GM10266 (cell line): ENCODE data around the gene IGFBP6.

Experiments
- DNase-seq: peaks from one replicate; pipeline ENCODE4 v3.0.0; 2012; ENCODE audit errors: extremely low spot score
- TF ChIP-seq, protein P1 (sequence below): IDR thresholded peaks from 2 replicates; pipeline ENCODE4 v1.5.1; 2012; ENCODE audit warnings: mild to moderate bottlenecking, low read depth; ENCODE audit not compliant: control insufficient read depth, insufficient read depth; ENCODE audit errors: missing control alignments

Gene IGFBP6

DNA sequence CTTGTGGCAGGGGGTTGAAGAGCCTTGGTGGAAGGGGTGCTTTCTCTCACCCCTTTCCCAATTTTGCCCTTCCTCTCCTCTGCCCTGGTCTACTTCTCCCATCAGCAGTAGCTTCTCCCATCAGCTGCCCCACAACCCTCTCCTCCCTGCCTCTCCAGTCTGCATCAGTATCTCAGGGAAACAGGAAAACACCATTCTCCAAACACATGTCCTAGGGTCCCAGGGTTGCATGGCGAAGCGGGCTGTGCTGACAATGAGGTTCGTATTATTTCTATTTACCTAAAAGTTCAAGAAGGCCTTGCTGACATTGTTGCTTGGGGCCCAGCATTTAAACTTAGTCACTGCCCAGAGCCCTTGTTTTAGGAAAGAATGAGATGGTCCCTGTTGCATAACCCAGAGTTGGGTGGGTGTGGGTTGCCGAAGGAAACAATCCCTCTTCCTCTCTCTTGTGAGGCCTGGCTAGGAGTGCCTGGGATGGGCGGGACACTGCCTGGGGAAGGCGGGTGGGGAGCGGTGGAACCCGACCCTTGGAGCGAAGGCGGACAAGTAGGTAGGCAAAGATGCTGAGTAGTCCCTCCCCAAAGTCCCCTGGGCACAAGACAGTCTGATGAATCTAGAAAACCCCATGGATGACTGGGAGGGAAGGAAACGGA lies 1.3 kb upstream of the IGFBP6 start:
- TF ChIP-seq, protein P1, sequence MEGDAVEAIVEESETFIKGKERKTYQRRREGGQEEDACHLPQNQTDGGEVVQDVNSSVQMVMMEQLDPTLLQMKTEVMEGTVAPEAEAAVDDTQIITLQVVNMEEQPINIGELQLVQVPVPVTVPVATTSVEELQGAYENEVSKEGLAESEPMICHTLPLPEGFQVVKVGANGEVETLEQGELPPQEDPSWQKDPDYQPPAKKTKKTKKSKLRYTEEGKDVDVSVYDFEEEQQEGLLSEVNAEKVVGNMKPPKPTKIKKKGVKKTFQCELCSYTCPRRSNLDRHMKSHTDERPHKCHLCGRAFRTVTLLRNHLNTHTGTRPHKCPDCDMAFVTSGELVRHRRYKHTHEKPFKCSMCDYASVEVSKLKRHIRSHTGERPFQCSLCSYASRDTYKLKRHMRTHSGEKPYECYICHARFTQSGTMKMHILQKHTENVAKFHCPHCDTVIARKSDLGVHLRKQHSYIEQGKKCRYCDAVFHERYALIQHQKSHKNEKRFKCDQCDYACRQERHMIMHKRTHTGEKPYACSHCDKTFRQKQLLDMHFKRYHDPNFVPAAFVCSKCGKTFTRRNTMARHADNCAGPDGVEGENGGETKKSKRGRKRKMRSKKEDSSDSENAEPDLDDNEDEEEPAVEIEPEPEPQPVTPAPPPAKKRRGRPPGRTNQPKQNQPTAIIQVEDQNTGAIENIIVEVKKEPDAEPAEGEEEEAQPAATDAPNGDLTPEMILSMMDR, result no peak
- DNase-seq, result no peak

DNA sequence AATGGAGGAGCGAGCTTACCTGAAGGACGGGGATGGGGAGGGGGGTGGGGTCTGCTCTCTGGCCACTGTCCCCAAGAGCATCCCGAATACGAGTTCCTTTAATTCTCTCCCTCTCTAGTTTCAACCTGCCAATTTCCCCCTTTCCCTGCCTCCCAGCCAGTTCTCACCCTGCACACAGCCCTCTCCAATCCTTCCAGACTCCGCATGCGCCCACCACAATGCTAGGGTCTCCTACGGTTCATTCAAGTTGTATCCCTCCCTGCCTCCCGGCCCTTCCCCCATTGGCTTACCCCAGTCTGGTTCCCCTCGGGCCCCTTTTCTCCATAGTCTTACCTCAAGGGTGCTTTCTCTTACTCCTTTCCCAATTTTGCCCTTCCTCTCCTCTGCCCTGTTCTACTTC lies 708 bp upstream of the IGFBP6 start:
- TF ChIP-seq, protein P1, result no peak
- no peak for DNase-seq

DNA sequence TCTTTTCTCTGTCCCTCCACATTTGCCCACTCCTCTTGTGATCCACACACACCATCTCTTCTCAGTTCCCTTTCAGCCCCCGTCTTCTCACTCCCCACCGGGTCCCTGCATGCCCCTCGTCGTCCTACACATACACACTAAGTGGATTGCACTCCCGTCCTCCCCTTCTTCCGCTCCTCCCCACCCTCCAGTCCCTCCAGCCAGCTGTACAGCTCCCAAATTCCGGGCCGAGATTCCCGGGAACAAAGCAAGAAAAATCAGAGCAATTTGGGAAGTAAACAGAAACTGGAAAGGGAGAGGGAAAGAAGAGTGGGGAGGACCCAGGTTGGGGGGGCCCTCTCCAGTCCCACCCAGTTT lies 282 bp upstream of the IGFBP6 start:
- no peak for DNase-seq
- TF ChIP-seq, protein P1, result no peak

DNA sequence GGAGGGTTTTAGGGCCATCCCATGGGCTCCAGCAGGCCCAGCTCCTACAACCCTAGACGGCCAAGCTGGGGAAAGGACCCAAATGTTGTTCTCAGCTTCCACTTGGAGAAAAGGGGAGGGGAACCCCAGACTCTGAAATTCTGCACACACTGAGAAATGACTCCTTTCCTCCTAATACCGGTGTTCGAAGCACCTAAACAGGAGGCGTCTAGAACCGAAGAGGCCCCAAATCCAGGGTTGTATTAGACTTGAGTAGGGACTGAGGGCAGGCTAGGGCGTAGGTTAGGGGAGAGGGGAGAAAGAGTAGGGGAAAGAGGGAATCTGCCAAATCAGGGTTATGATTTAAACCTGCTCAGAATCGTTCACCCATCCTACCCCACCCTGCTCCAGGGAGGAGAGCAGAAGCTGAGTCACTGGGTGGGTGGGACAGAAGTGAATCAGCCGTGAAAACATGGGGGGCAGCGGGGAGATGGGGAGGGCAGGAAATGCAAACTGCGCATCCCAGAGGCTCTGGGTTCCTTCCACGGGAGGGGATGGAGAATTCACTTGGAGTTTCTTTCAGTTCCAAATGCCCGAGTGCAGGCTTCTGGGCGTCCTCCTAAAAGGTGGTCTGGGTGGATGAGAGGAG lies 1.0 kb downstream of the IGFBP6 start:
- TF ChIP-seq, protein P1, result no peak
- peak; percentile 37 for DNase-seq

DNA sequence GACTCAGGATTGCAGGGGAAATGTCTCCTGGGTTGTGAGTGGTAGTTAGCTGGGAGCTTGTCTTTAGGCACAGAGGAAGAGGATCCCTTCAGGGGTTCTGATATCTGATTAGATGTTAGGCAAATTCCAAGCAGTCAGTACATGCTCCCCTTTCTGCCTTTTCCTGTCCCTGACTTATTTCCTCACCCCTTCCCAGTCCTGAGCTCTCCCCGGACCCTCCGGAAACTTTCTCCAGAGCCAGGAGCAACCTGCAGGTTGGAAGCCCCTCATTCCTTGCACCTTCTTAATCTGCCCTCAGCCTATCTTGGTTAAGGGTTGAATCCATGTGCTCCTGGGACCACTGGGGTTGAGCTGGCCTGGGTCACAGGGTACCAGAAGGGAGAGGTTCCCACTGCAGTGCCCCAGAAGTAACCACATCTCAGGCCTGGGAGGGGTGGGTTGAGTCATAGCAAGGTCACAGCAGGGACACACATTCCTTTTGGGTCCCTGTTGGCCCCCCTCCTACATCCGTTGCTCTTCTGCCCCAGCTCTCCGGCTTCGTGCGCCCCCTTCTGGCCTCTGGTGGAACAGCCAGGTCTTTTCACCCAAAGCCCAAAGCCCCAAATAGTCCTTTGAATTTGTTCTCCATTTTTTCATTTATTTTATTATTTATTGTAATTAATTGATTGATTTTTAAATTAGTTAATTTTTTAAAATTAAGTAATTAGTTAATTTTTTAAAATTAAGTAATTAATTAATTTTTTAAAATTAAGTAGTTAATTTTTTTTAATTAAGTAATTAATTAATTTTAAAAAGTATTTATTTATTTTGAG lies 1.8 kb downstream of the IGFBP6 start:
- DNase-seq, result peak; percentile 92
- TF ChIP-seq, protein P1, result peak; percentile 92

DNA sequence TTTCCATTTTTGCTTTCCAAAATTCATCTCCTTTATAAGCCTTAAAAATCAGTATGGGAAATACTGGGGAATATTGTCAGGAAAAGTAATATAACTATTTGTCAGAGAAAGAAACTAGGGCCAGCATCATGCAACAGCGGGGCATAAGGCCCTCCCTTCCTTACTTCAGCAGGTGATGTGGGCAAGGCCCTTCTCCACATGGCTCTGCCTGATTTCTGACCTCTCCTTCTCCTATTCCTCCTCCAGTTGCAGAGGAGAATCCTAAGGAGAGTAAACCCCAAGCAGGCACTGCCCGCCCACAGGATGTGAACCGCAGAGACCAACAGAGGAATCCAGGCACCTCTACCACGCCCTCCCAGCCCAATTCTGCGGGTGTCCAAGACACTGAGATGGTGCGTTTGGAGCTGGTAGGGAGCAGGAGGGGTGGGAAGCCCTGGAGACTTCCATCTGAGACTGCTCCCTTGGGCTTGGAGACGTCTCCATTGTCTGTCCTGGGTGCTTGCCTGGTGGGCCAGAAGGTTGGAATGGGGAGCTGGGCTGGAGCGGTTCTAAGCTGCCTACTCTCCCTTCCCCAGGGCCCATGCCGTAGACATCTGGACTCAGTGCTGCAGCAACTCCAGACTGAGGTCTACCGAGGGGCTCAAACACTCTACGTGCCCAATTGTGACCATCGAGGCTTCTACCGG lies 3.1 kb downstream of the IGFBP6 start:
- TF ChIP-seq, protein P1, result no peak
- DNase-seq, result no peak
